AG09309 (cell line): ENCODE data around the gene PID1.

ENCODE experiments used
- DNase-seq: peaks from one replicate; pipeline ENCODE4 v3.0.0-alpha.2; 2010; ENCODE audit warnings: low read depth
- H3K4me3 ChIP-seq: 2 replicates; pipeline ENCODE4 v1.5.1; 2011; ENCODE audit warnings: mild to moderate bottlenecking, low read depth, low read length, moderate library complexity; ENCODE audit not compliant: control insufficient read depth
- CTCF ChIP-seq: IDR thresholded peaks from 2 replicates; pipeline ENCODE4 v1.5.1; 2011; ENCODE audit warnings: mild to moderate bottlenecking, low read depth, low read length, inconsistent platforms; ENCODE audit not compliant: insufficient read depth, control insufficient read depth; ENCODE audit errors: missing control alignments

Gene PID1

GRCh38 chr2:229022071-229022470 is 249.0 kb downstream of the PID1 start:
- no peak overlapping the region for H3K4me3 ChIP-seq
- no peak for TF ChIP-seq CTCF
- no peak for DNase-seq

- TF ChIP-seq CTCF = no peak
- no peak for DNase-seq
- H3K4me3 ChIP-seq = no peak overlapping the region
Measured at GRCh38 chr2:229009816-229010215, 261.3 kb downstream of the PID1 start.

GRCh38 chr2:229003256-229003655 is 267.8 kb downstream of the PID1 start:
- DNase-seq = no peak
- H3K4me3 ChIP-seq = no peak overlapping the region
- TF ChIP-seq CTCF = no peak

- no peak for DNase-seq
- no peak overlapping the region for H3K4me3 ChIP-seq
- TF ChIP-seq CTCF = no peak
Measured at GRCh38 chr2:229001196-229001595, 269.9 kb downstream of the PID1 start.

GRCh38 chr2:228999326-228999725 is 271.8 kb downstream of the PID1 start:
- H3K4me3 ChIP-seq = no peak overlapping the region
- no peak for DNase-seq
- TF ChIP-seq CTCF = no peak

GRCh38 chr2:228988786-228989185 is 282.3 kb downstream of the PID1 start:
- H3K4me3 ChIP-seq = no peak overlapping the region
- TF ChIP-seq CTCF = no peak
- DNase-seq = no peak
